MCF 10A (cell line): ENCODE measurements around the gene TSEN54. TPM values are rescaled to one million over a fixed set of nuclear protein-coding genes. Genes with fewer than 3 reads are reported as not detected.

Experiments
- BruUV-seq: library from RNA; stranded (reverse); fragments of 400-500 nt; replicated peaks from 2 replicates; lab custom pipeline; 2021; lab: Mats Ljungman, UMichigan
- CTCF ChIA-PET: fragments of 300-600 bp; sonication (Branson Sonifier 250); formaldehyde crosslinking; extraction: SDS; loops from one replicate; lab custom pipeline; 2021; ENCODE audit warnings: antibody characterized with exemption, inconsistent platforms; lab: Yijun Ruan, JAX
- POLR2A ChIA-PET: fragments of 300-600, 350-650 bp; sonication (Branson Sonifier 250); formaldehyde crosslinking; extraction: SDS; loops from one replicate; lab custom pipeline; 2020; ENCODE audit warnings: antibody characterized with exemption, inconsistent platforms; lab: Yijun Ruan, JAX
- DNase-seq: peaks from one replicate; pipeline ENCODE4 v3.0.0-alpha.2; 2018; ENCODE audit not compliant: unreplicated experiment
- H3K27ac Mint-ChIP-seq: one replicate; pipeline ENCODE4 v1.8.0; 2022; ENCODE audit warnings: mild to moderate bottlenecking, low read depth, mixed read lengths; ENCODE audit not compliant: unreplicated experiment
- H3K27me3 Mint-ChIP-seq: one replicate; pipeline ENCODE4 v1.8.0; 2022; ENCODE audit warnings: mixed read lengths; ENCODE audit not compliant: insufficient read depth, unreplicated experiment
- H3K36me3 Mint-ChIP-seq: one replicate; pipeline ENCODE4 v1.8.0; 2022; ENCODE audit warnings: mild to moderate bottlenecking, moderate library complexity, mixed read lengths; ENCODE audit not compliant: insufficient read depth, unreplicated experiment
- H3K4me1 Mint-ChIP-seq: one replicate; pipeline ENCODE4 v1.8.0; 2022; ENCODE audit warnings: mixed read lengths; ENCODE audit not compliant: insufficient read depth, unreplicated experiment
- H3K4me3 Mint-ChIP-seq: one replicate; pipeline ENCODE4 v1.8.0; 2022; ENCODE audit warnings: mild to moderate bottlenecking, moderate library complexity, mixed read lengths; ENCODE audit not compliant: unreplicated experiment
- H3K9me3 Mint-ChIP-seq: one replicate; pipeline ENCODE4 v1.8.0; 2022; ENCODE audit warnings: mixed read lengths; ENCODE audit not compliant: unreplicated experiment
- CTCF ChIP-seq: fragments of 200-600 bp; IDR thresholded peaks from one replicate; pipeline ENCODE4 v1.8.0; 2022; ENCODE audit warnings: antibody characterized with exemption, mild to moderate bottlenecking; ENCODE audit not compliant: unreplicated experiment
- intact Hi-C: fragments of 100-400 bp; cut with micrococcal nuclease; formaldehyde crosslinking; loops from 2 replicates; pipeline ENCODE4 v1.14.1; 2022
- total RNA-seq: library from RNA; stranded (reverse); gene quantifications from 2 replicates; pipeline ENCODE4 v1.2.3, GENCODE V29; 2022

TSEN54 gene
- total RNA-seq, 1 experiment from 2014 or later, result 13.3 TPM

DNA sequence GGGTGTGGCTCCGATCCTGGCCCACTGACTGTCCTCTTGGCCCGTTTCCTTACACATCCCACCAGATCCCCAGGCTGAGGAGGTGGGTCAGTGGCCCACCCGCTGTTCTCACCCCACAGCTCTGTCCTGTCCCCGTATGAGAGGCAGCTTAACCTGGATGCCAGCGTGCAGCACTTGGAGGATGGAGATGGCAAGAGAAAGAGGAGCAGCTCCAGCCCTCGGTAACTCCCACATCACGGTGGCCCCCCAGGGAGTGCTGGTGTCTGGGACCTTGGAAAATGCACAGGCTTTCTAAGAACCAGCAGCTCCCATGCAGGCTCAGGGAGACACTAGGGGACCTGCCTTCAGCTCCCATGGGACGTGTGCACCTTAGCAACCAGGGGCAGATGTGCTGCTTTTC, 5.0 kb downstream of the TSEN54 start:
- ChIA-PET CTCF (interaction anchor here (0.6 kb wide), 2 partner anchors 77 to 1153 kb away, joined by 3 to 5 read pairs; no protein-coding TSS in a partner anchor), POLR2A (interaction anchor here (0.6 kb wide), 1 partner anchor 366 kb away, joined by 3 read pairs; no protein-coding TSS in a partner anchor)
- no peak for TF ChIP-seq CTCF
- no TSS peak for BruUV-seq
- Mint-ChIP-seq H3K27ac (no peak overlapping the region), H3K36me3 (peaks cover 46% of the 10 kb centered on the region), H3K4me3 (no peak overlapping the region), H3K4me1 (peaks cover 12% of the 10 kb centered on the region), H3K27me3 (no peaks in the 10 kb centered on the region), H3K9me3 (no peaks in the 10 kb centered on the region)
- intact Hi-C loops, result no loop called here
- no peak for DNase-seq

DNA sequence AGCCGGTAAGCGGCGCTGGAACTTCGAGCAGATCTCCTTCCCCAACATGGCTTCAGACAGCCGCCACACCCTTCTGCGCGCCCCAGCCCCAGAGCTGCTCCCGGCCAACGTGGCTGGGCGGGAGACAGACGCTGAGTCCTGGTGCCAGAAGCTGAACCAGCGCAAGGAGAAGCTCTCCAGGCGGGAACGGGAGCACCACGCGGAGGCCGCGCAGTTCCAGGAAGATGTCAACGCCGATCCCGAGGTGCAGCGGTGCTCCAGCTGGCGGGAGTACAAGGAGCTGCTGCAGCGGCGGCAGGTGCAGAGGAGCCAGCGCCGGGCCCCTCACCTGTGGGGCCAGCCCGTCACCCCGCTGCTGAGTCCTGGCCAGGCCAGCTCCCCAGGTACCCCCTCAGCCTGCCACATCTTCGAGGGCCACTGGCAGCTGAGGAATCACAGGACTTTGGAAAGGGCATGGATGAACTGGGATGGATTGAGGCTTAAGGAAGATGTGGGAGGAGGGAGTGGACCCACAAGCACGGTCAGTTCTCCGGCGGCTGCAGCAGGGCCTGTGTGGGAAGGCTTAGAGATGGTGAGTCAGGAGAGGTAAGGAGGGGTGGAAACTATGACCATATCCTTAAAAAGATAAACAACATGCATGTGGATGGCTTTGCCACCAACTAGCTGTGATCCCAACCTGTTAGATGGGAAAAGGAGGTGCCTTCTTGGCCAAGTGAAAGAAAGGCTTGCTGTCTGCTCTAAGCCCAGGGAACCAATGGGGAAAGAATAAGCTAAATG, 5.8 kb downstream of the TSEN54 start:
- H3K4me1 Mint-ChIP-seq, result peaks cover 18% of the 10 kb centered on the region
- peaks cover 44% of the 10 kb centered on the region for H3K36me3 Mint-ChIP-seq
- intact Hi-C loops, result no loop called here
- ChIA-PET POLR2A (interaction anchor here (0.7 kb wide), 1 partner anchor 674 kb away, joined by 3 read pairs; no protein-coding TSS in a partner anchor), CTCF (interaction anchor here (0.6 kb wide), 1 partner anchor 60 kb away, joined by 3 read pairs; no protein-coding TSS in a partner anchor)
- no peak overlapping the region for H3K4me3 Mint-ChIP-seq
- DNase-seq, result no peak
- H3K27me3 Mint-ChIP-seq, result no peaks in the 10 kb centered on the region
- TF ChIP-seq CTCF, result no peak
- no TSS peak for BruUV-seq
- no peak overlapping the region for H3K27ac Mint-ChIP-seq
- H3K9me3 Mint-ChIP-seq, result no peaks in the 10 kb centered on the region

GRCh38 chr17:75523647-75524046, 7.3 kb downstream of the TSEN54 start:
- Mint-ChIP-seq H3K27me3 (no peaks in the 10 kb centered on the region), H3K36me3 (peaks cover 35% of the 10 kb centered on the region), H3K4me1 (peaks cover 7% of the 10 kb centered on the region), H3K4me3 (no peak overlapping the region), H3K9me3 (no peaks in the 10 kb centered on the region), H3K27ac (no peak overlapping the region)
- ChIA-PET CTCF (interaction anchor here (0.5 to 1.8 kb wide), 5 partner anchors 7 to 1232 kb away, joined by 3 to 7 read pairs (median 4); partner anchors contain the start of gene TSEN54), POLR2A (interaction anchor here (0.6 kb wide), 1 partner anchor 1760 kb away, joined by 3 read pairs; no protein-coding TSS in a partner anchor)
- no peak for DNase-seq
- no peak for TF ChIP-seq CTCF
- intact Hi-C loops, result no loop called here
- BruUV-seq, result no TSS peak

- Mint-ChIP-seq H3K9me3 (no peaks in the 10 kb centered on the region), H3K4me3 (peak overlapping the region; percentile 71), H3K27me3 (no peaks in the 10 kb centered on the region), H3K36me3 (peaks cover 31% of the 10 kb centered on the region), H3K27ac (no peak overlapping the region), H3K4me1 (peaks cover 7% of the 10 kb centered on the region)
- BruUV-seq, result no TSS peak
- CTCF ChIA-PET, result interaction anchor here (0.5 to 1.8 kb wide), 8 partner anchors 8 to 614 kb away, joined by 3 to 7 read pairs (median 3); partner anchors contain the start of gene TSEN54
- no peak for DNase-seq
- intact Hi-C loops, result no loop called here
- POLR2A ChIA-PET, result interaction anchor here (0.6 to 4.1 kb wide), 8 partner anchors 8 to 256 kb away, joined by 3 to 54 read pairs (median 4); partner anchors contain the start of genes RECQL5, TMEM94 and TSEN54
- TF ChIP-seq CTCF, result no peak
Observed at GRCh38 chr17:75524269-75524969, 8.1 kb downstream of the TSEN54 start.
